HEK293 (cell line): ENCODE data around the gene PLEKHJ1.
A peak's percentile ranks its signal among the peaks of the same experiment; 100 is the strongest.

Experiments used
- CTCF ChIA-PET: fragments of 350-600 bp; formaldehyde crosslinking; extraction: SDS; loops from one replicate; lab custom pipeline; 2021; ENCODE audit warnings: antibody characterized with exemption; lab: Yijun Ruan, JAX
- POLR2A ChIA-PET: fragments of 300-600 bp; formaldehyde crosslinking; extraction: SDS; loops from one replicate; lab custom pipeline; 2020; ENCODE audit warnings: antibody characterized with exemption, inconsistent platforms; lab: Yijun Ruan, JAX
- H3K27ac ChIP-seq: fragments of 200-500 bp; sonication (Bioruptor generic); 2 replicates; pipeline ENCODE4 v1.5.1; 2014; ENCODE audit warnings: low read depth, low read length, control low read depth, inconsistent platforms; ENCODE audit errors: extremely low read depth
- H3K36me3 ChIP-seq, 2 experiments: fragments of 200-500 bp in 1 of 2; sonication (Bioruptor generic) in 1 of 2; 1 replicate in 1 of 2; 2 replicates in 1 of 2; pipeline ENCODE4 v1.5.1; 2014 to 2017; ENCODE audit warnings: inconsistent platforms in 2 of 2, low read length in 2 of 2; ENCODE audit not compliant: control insufficient read depth in 2 of 2, insufficient read depth in 1 of 2
- H3K4me1 ChIP-seq: fragments of 200-500 bp; sonication (Bioruptor generic); 2 replicates; pipeline ENCODE4 v1.5.1; 2014; ENCODE audit warnings: mild to moderate bottlenecking, low read length, inconsistent platforms; ENCODE audit not compliant: control insufficient read depth, insufficient read depth
- H3K4me3 ChIP-seq: 2 replicates; pipeline ENCODE4 v1.5.1; 2011; ENCODE audit warnings: low read depth, mild to moderate bottlenecking, control low read depth, low read length, moderate library complexity
- H3K9me3 ChIP-seq: fragments of 200-500 bp; sonication (Bioruptor generic); 2 replicates; pipeline ENCODE4 v1.5.1; 2014; ENCODE audit warnings: low read depth, low read length, inconsistent platforms; ENCODE audit not compliant: control insufficient read depth, insufficient read depth
- HOXC10 ChIP-seq: sonication (generic); formaldehyde crosslinking; IDR thresholded peaks from 2 replicates; pipeline ENCODE4 v1.8.1; 2023; ENCODE audit warnings: mild to moderate bottlenecking, missing genetic modification reagents
- KLF9 ChIP-seq: fragments of 450-650 bp; formaldehyde crosslinking; IDR thresholded peaks from 2 replicates; pipeline ENCODE4 v1.5.1; 2016; ENCODE audit warnings: missing biosample characterization, missing genetic modification characterization, low read depth
- ZBTB8A ChIP-seq: fragments of 450-650 bp; formaldehyde crosslinking; IDR thresholded peaks from 2 replicates; pipeline ENCODE4 v1.5.1; 2016; ENCODE audit warnings: missing biosample characterization, missing genetic modification characterization
- ZNF10 ChIP-seq: fragments of 450-650 bp; formaldehyde crosslinking; IDR thresholded peaks from 2 replicates; pipeline ENCODE4 v1.5.1; 2017; ENCODE audit warnings: missing biosample characterization, missing genetic modification characterization
- ZNF302 ChIP-seq: fragments of 450-650 bp; formaldehyde crosslinking; IDR thresholded peaks from 2 replicates; pipeline ENCODE4 v1.5.1; 2016; ENCODE audit warnings: missing biosample characterization, missing genetic modification characterization, low read depth
- ZNF404 ChIP-seq: fragments of 450-650 bp; formaldehyde crosslinking; IDR thresholded peaks from 2 replicates; pipeline ENCODE4 v1.5.1; 2017; ENCODE audit warnings: missing biosample characterization, missing genetic modification characterization
- ZNF510 ChIP-seq: fragments of 450-650 bp; formaldehyde crosslinking; IDR thresholded peaks from 2 replicates; pipeline ENCODE4 v1.5.1; 2018; ENCODE audit warnings: mild to moderate bottlenecking, missing genetic modification characterization, missing biosample characterization; ENCODE audit not compliant: insufficient replicate concordance
- ZNF521 ChIP-seq: fragments of 450-650 bp; formaldehyde crosslinking; IDR thresholded peaks from 2 replicates; pipeline ENCODE4 v1.5.1; 2017; ENCODE audit warnings: missing biosample characterization, mild to moderate bottlenecking, missing genetic modification characterization
- ZNF529 ChIP-seq: fragments of 450-650 bp; formaldehyde crosslinking; IDR thresholded peaks from 2 replicates; pipeline ENCODE4 v1.5.1; 2017; ENCODE audit warnings: missing genetic modification characterization, missing biosample characterization; ENCODE audit not compliant: insufficient replicate concordance
- ZNF664 ChIP-seq: fragments of 450-650 bp; formaldehyde crosslinking; IDR thresholded peaks from 2 replicates; pipeline ENCODE4 v1.5.1; 2016; ENCODE audit warnings: missing biosample characterization, missing genetic modification characterization
- ZNF843 ChIP-seq: fragments of 450-650 bp; formaldehyde crosslinking; IDR thresholded peaks from 2 replicates; pipeline ENCODE4 v1.5.1; 2016; ENCODE audit warnings: missing biosample characterization, missing genetic modification characterization
- TF ChIP-seq, protein P1 (sequence below): fragments of 450-650 bp; formaldehyde crosslinking; IDR thresholded peaks from 2 replicates; pipeline ENCODE4 v1.5.1; 2017; ENCODE audit warnings: missing biosample characterization, missing genetic modification characterization
- TF ChIP-seq, protein P2 (sequence below): fragments of 450-650 bp; formaldehyde crosslinking; IDR thresholded peaks from 2 replicates; pipeline ENCODE4 v1.5.1; 2016; ENCODE audit warnings: missing biosample characterization, missing genetic modification characterization, borderline replicate concordance
- TF ChIP-seq, protein P3 (sequence below): fragments of 450-650 bp; formaldehyde crosslinking; IDR thresholded peaks from 2 replicates; pipeline ENCODE4 v1.5.1; 2016; ENCODE audit warnings: missing biosample characterization, missing genetic modification characterization

The PLEKHJ1 gene

DNA sequence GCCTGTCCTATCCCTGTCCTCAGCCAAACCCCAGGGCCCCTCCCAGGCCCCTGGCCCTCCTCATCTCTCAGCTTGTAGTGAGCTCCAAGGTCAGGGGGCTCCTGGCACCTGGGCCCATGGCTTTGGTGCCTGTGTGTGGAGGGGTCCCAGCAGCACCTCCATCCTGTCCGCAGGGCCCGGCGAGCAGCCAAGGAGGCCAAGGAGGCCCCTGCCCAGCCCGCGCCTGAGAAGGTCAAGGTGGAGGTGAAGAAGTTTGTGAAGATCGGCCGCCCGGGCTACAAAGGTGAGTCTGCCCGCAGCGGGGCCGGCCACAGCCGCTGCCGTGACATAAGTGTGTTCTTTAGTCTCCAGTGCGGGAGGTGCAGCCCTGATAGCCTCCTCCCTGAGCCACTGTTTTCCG, 9.1 kb upstream of the PLEKHJ1 start:
- Histone ChIP-seq H3K4me1 (no peaks in the 10 kb centered on the region), H3K36me3 (peaks cover 10 to 87% of the 10 kb centered on the region in 2 experiments)
- TF ChIP-seq ZNF521 (tag by site-specific recombination) (no peak), ZBTB8A (tag by site-specific recombination) (no peak), ZNF664 (tag by site-specific recombination) (no peak), KLF9 (tag by site-specific recombination) (no peak), ZNF302 (tag by site-specific recombination) (no peak), ZNF843 (tag by site-specific recombination) (no peak)
- TF ChIP-seq, all 188 proteins: peak for 0
- H3K9me3 ChIP-seq: no peaks in the 10 kb centered on the region
- no peak overlapping the region for H3K4me3 ChIP-seq
- no peak overlapping the region for H3K27ac ChIP-seq
- ChIA-PET CTCF (interaction anchor here (0.6 to 1.4 kb wide), 3 partner anchors 89 to 143 kb away, joined by 3 read pairs; no protein-coding TSS in a partner anchor), POLR2A (interaction anchor here (0.5 to 1.0 kb wide), 2 partner anchors 15 to 303 kb away, joined by 4 to 6 read pairs; no protein-coding TSS in a partner anchor)

DNA sequence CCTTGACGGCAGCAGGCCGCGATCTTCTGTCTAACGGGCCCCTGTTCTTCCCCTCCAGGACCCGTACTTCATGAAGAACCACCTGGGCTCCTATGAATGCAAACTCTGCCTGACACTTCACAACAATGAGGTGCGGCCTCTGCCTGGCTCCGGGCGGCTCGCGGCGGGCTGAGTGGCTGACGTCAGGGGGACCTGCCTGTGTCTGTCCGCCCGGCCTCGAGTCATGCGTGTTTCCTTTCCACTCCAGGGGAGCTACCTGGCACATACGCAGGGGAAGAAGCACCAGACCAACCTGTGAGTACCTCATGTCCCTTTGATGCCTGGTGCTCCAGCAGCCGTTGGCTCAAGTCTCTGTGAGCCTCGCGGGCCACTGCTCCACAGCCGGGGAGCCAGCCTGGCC, 8.4 kb upstream of the PLEKHJ1 start:
- peaks cover 10 to 89% of the 10 kb centered on the region in 2 experiments for H3K36me3 ChIP-seq
- no peak overlapping the region for H3K27ac ChIP-seq
- peaks cover 3% of the 10 kb centered on the region; the same call in 1 of the 2 replicates for H3K4me1 ChIP-seq
- ChIA-PET POLR2A (interaction anchor here (1.0 kb wide), 1 partner anchor 16 kb away, joined by 4 read pairs; no protein-coding TSS in a partner anchor), CTCF (interaction anchor here (0.6 to 1.4 kb wide), 4 partner anchors 17 to 453 kb away, joined by 3 to 4 read pairs (median 3); no protein-coding TSS in a partner anchor)
- no peak for TF ChIP-seq ZNF529 (tag by site-specific recombination)
- TF ChIP-seq, protein P1, sequence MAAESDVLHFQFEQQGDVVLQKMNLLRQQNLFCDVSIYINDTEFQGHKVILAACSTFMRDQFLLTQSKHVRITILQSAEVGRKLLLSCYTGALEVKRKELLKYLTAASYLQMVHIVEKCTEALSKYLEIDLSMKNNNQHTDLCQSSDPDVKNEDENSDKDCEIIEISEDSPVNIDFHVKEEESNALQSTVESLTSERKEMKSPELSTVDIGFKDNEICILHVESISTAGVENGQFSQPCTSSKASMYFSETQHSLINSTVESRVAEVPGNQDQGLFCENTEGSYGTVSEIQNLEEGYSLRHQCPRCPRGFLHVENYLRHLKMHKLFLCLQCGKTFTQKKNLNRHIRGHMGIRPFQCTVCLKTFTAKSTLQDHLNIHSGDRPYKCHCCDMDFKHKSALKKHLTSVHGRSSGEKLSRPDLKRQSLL (tag by site-specific recombination): peak; percentile 79; the same call in 1 of the 2 replicates
- TF ChIP-seq ZNF510 (tag by site-specific recombination): no peak
- TF ChIP-seq, protein P2, sequence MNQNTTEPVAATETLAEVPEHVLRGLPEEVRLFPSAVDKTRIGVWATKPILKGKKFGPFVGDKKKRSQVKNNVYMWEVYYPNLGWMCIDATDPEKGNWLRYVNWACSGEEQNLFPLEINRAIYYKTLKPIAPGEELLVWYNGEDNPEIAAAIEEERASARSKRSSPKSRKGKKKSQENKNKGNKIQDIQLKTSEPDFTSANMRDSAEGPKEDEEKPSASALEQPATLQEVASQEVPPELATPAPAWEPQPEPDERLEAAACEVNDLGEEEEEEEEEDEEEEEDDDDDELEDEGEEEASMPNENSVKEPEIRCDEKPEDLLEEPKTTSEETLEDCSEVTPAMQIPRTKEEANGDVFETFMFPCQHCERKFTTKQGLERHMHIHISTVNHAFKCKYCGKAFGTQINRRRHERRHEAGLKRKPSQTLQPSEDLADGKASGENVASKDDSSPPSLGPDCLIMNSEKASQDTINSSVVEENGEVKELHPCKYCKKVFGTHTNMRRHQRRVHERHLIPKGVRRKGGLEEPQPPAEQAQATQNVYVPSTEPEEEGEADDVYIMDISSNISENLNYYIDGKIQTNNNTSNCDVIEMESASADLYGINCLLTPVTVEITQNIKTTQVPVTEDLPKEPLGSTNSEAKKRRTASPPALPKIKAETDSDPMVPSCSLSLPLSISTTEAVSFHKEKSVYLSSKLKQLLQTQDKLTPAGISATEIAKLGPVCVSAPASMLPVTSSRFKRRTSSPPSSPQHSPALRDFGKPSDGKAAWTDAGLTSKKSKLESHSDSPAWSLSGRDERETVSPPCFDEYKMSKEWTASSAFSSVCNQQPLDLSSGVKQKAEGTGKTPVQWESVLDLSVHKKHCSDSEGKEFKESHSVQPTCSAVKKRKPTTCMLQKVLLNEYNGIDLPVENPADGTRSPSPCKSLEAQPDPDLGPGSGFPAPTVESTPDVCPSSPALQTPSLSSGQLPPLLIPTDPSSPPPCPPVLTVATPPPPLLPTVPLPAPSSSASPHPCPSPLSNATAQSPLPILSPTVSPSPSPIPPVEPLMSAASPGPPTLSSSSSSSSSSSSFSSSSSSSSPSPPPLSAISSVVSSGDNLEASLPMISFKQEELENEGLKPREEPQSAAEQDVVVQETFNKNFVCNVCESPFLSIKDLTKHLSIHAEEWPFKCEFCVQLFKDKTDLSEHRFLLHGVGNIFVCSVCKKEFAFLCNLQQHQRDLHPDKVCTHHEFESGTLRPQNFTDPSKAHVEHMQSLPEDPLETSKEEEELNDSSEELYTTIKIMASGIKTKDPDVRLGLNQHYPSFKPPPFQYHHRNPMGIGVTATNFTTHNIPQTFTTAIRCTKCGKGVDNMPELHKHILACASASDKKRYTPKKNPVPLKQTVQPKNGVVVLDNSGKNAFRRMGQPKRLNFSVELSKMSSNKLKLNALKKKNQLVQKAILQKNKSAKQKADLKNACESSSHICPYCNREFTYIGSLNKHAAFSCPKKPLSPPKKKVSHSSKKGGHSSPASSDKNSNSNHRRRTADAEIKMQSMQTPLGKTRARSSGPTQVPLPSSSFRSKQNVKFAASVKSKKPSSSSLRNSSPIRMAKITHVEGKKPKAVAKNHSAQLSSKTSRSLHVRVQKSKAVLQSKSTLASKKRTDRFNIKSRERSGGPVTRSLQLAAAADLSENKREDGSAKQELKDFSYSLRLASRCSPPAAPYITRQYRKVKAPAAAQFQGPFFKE (tag by site-specific recombination): no peak
- no peak for TF ChIP-seq ZNF10 (tag by site-specific recombination)
- TF ChIP-seq ZNF404 (tag by site-specific recombination): no peak
- H3K9me3 ChIP-seq: no peaks in the 10 kb centered on the region
- no peak overlapping the region for H3K4me3 ChIP-seq

DNA sequence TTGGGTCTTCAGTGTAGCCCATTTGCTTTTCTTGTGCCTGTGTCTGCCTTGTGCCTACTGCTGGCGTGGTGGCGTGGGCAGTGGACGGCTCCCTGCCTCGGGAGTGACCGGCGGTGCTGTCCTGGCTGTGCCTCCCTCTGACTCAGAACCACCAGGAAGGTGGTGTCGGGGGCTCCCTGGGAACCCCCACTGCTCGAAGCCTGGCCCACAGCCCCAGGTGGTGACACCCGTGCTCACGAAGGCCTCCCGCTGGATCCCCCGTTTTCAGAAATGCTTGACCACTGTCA, 7.9 kb upstream of the PLEKHJ1 start:
- peaks cover 10 to 86% of the 10 kb centered on the region in 2 experiments for H3K36me3 ChIP-seq
- H3K27ac ChIP-seq: no peak overlapping the region
- TF ChIP-seq, protein P3, sequence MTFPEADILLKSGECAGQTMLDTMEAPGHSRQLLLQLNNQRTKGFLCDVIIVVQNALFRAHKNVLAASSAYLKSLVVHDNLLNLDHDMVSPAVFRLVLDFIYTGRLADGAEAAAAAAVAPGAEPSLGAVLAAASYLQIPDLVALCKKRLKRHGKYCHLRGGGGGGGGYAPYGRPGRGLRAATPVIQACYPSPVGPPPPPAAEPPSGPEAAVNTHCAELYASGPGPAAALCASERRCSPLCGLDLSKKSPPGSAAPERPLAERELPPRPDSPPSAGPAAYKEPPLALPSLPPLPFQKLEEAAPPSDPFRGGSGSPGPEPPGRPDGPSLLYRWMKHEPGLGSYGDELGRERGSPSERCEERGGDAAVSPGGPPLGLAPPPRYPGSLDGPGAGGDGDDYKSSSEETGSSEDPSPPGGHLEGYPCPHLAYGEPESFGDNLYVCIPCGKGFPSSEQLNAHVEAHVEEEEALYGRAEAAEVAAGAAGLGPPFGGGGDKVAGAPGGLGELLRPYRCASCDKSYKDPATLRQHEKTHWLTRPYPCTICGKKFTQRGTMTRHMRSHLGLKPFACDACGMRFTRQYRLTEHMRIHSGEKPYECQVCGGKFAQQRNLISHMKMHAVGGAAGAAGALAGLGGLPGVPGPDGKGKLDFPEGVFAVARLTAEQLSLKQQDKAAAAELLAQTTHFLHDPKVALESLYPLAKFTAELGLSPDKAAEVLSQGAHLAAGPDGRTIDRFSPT (tag by site-specific recombination): peak; percentile 43; the same call in 1 of the 2 replicates
- no peak for TF ChIP-seq HOXC10 (CRISPR knock-in tag)
- TF ChIP-seq, all 188 proteins: peak for 1

More for the DNA sequence above, 7.9 kb upstream of the PLEKHJ1 start:
- CTCF ChIA-PET: interaction anchor here (0.6 to 1.0 kb wide), 2 partner anchors 17 to 454 kb away, joined by 3 to 4 read pairs; no protein-coding TSS in a partner anchor
- Histone ChIP-seq H3K9me3 (no peaks in the 10 kb centered on the region), H3K4me1 (peaks cover 4% of the 10 kb centered on the region; the same call in 1 of the 2 replicates), H3K4me3 (no peak overlapping the region)
- POLR2A ChIA-PET: interaction anchor here (1.0 kb wide), 1 partner anchor 17 kb away, joined by 4 read pairs; no protein-coding TSS in a partner anchor
